Measurements from ENCODE around the gene PLA2G12B. TPM values are rescaled to one million over a fixed set of nuclear protein-coding genes. Genes with fewer than 3 reads are reported as not detected.

Gene PLA2G12B
- total RNA-seq, 4 donors from 2014 or later, result not detected

DNA sequence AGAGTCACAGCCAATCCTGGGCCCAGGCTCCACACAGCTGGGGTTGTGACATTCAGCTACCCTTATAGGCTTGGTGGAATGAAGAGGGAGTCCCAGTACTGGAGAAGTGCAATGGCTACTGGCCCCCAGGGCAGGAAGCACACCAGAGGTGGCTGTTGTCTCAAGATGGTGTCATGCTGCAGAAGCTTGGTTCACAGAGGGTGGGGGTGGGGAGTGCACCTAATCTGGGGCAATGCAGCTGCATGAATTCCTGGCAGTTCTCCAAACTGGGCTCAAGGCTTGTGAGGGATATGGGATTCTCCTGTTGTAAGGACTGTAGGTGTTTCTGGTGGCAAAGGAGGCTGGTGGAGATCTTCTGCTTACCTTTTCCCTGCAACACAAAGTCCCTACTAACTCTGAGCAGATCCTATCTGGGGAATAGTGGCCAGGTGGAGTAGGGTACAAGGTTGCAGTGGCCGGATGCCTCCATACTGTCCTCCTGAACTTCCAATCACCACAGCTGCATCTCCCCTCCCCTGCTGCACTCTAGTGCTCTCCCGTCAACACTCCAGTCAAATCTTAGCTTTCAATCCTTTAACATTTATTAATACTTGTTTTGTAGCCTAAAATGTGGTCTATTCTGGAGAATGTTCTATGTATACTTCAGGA, 27.4 kb upstream of the PLA2G12B start:
- Histone ChIP-seq H3K36me3 (no peaks in the 10 kb centered on the region), H3K4me3 (no peak overlapping the region), H3K4me1 (no peaks in the 10 kb centered on the region), H3K27me3 (peaks cover 8% of the 10 kb centered on the region), H3K9me3 (peaks cover 0 to 27% (median 0%) of the 10 kb centered on the region in 3 donors), H3K27ac (no peak overlapping the region)
- 95 to 100% methylated on average over 2 of the region's 2 CpGs for WGBS, 2 donors (ENCODE audit: low coverage in 1 of 2)
- no peak for TF ChIP-seq POLR2A (IDR thresholded peaks at IDR 0.05)
- TF ChIP-seq, protein P1, sequence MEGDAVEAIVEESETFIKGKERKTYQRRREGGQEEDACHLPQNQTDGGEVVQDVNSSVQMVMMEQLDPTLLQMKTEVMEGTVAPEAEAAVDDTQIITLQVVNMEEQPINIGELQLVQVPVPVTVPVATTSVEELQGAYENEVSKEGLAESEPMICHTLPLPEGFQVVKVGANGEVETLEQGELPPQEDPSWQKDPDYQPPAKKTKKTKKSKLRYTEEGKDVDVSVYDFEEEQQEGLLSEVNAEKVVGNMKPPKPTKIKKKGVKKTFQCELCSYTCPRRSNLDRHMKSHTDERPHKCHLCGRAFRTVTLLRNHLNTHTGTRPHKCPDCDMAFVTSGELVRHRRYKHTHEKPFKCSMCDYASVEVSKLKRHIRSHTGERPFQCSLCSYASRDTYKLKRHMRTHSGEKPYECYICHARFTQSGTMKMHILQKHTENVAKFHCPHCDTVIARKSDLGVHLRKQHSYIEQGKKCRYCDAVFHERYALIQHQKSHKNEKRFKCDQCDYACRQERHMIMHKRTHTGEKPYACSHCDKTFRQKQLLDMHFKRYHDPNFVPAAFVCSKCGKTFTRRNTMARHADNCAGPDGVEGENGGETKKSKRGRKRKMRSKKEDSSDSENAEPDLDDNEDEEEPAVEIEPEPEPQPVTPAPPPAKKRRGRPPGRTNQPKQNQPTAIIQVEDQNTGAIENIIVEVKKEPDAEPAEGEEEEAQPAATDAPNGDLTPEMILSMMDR (IDR thresholded peaks at IDR 0.05), result no peak
- no peak for TF ChIP-seq POLR2AphosphoS5 (IDR thresholded peaks at IDR 0.05)
- no peak for TF ChIP-seq EP300 (IDR thresholded peaks at IDR 0.05)
- ATAC-seq, result no peak

DNA sequence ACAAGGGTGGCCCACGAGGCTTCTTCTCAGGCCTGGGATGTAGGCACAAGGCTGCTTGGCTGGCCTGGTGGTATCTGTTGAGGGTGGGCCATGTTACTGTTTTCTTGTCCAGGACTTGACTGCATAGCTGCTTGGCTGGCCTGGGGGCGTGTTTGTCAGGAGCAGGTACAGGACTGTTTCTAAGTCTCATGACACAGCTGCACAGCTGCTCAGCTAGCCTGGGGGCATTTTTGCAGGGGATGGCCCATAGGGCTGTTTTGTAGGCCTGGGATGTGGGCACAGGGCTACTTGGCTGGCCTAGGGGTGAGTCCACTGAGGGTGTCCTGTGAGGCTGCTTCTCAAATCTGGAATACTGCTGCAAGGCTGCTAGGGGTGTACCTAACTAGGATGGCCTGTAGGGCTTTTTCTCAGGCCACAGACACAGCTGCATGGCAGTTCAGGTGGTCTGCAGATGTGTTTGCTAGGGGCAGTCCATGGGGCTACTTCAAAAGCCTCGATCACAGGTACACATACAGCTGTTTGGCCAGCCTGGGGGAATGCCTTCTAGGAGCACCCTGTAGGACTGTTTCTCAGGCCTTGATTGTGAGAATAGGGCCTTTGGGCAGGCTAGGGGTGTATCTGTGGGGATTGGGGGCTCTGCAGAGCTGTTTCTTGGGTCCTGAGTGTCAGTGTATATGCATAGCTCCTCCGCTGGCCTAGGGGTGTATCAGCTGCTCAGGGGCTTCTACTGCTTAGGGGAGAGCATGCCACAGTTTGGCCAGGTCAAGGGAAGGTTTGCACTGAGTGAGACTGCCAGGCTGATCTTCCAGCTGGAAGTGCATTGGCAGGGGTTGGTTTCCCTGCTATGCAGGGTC, 26.6 kb upstream of the PLA2G12B start:
- Histone ChIP-seq H3K27me3 (peaks cover 8% of the 10 kb centered on the region), H3K4me3 (no peak overlapping the region), H3K9me3 (peaks cover 0 to 34% (median 0%) of the 10 kb centered on the region in 3 donors), H3K36me3 (no peaks in the 10 kb centered on the region), H3K27ac (no peak overlapping the region), H3K4me1 (no peaks in the 10 kb centered on the region)
- 100% methylated on average over 1 of the region's 4 CpGs for WGBS, 2 donors (ENCODE audit: low coverage in 1 of 2)
- TF ChIP-seq, protein P1 (IDR thresholded peaks at IDR 0.05), result no peak
- no peak for TF ChIP-seq EP300 (IDR thresholded peaks at IDR 0.05)
- no peak for TF ChIP-seq POLR2A (IDR thresholded peaks at IDR 0.05)
- no peak for TF ChIP-seq POLR2AphosphoS5 (IDR thresholded peaks at IDR 0.05)
- no peak for ATAC-seq

DNA sequence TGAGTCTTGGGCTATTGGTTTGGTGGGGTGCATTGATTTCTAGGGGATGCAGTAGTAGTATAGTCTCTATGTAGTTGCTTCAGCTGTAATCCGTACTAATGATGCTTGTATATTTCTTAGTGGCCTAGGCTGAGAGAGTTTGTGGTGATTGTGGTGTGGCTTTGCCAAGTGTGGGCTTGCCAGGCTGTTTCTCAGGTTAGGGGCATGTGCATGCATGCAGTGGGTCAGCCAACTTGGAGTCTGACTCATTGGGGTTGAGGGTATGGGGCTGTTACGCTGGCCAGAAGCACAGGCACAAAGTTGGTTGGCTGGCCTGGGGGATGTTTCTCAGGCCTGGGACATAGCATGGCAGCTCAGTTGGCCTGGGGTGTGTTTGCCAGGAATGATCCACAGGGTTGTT, 25.7 kb upstream of the PLA2G12B start:
- H3K4me1 ChIP-seq, result no peaks in the 10 kb centered on the region
- 100% methylated on average over 2 of the region's 2 CpGs; no CpG with 5 or more reads in 1 of the 2 donors for WGBS, 2 donors (ENCODE audit: low coverage in 1 of 2)
- peaks cover 8% of the 10 kb centered on the region for H3K27me3 ChIP-seq
- TF ChIP-seq, protein P1 (IDR thresholded peaks at IDR 0.05), result no peak
- no peak for TF ChIP-seq POLR2AphosphoS5 (IDR thresholded peaks at IDR 0.05)
- no peak for TF ChIP-seq POLR2A (IDR thresholded peaks at IDR 0.05)
- no peak for TF ChIP-seq EP300 (IDR thresholded peaks at IDR 0.05)
- H3K4me3 ChIP-seq, result no peak overlapping the region
- no peak for ATAC-seq
- H3K27ac ChIP-seq, result no peak overlapping the region
- H3K36me3 ChIP-seq, result no peaks in the 10 kb centered on the region
- peaks cover 0 to 43% (median 0%) of the 10 kb centered on the region in 3 donors for H3K9me3 ChIP-seq

DNA sequence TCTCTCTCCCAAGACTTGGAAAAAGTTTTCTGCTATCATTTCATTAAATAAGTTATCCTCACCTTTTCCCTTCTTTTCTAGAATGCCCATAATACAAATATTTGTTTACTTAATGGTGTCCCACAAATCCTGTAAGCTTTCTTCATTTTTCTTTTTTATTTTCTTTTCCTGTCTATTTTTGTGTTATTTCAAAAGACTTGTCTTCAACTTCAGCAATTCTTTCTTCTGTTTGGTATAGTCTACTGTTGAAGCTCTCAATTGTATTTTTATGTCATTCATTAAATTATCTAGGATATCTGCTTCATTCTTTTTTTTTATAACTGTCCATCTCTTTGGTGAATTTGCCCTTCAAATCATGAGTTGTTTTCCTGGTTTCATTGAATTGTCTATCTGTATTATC, 25.1 kb upstream of the PLA2G12B start:
- no peak for TF ChIP-seq POLR2A (IDR thresholded peaks at IDR 0.05)
- TF ChIP-seq POLR2AphosphoS5 (IDR thresholded peaks at IDR 0.05), result no peak
- TF ChIP-seq, protein P1 (IDR thresholded peaks at IDR 0.05), result no peak
- TF ChIP-seq EP300 (IDR thresholded peaks at IDR 0.05), result no peak
- ATAC-seq, result no peak
- no peaks in the 10 kb centered on the region for H3K36me3 ChIP-seq
- peaks cover 0 to 48% (median 0%) of the 10 kb centered on the region in 3 donors for H3K9me3 ChIP-seq
- peaks cover 8% of the 10 kb centered on the region for H3K27me3 ChIP-seq
- H3K4me1 ChIP-seq, result no peaks in the 10 kb centered on the region
- H3K4me3 ChIP-seq, result no peak overlapping the region
- no peak overlapping the region for H3K27ac ChIP-seq

Measured in gastroesophageal sphincter (tissue), 4 donors.